Activated CD4-positive, alpha-beta T cell treated with anti-CD3 and anti-CD28 coated beads, Interleukin-2, amount 50 U/mL, for 24 hours (primary cell): ENCODE measurements around the gene CFAP70.
A peak's percentile ranks its signal among the peaks of the same experiment; 100 is the strongest.
"Not testable (repeated sequence)": the region's sequence is repeated elsewhere in the genome, so short reads cannot be mapped to it uniquely, and the experiment has no call there.

ENCODE experiments used
- DNase-seq, 2 donors: peaks; one replicate each; pipeline ENCODE4 v3.0.0-alpha.2; 2020; ENCODE audit warnings: low read depth in 1 of 2, low spot score in 1 of 2

CFAP70 gene

DNA sequence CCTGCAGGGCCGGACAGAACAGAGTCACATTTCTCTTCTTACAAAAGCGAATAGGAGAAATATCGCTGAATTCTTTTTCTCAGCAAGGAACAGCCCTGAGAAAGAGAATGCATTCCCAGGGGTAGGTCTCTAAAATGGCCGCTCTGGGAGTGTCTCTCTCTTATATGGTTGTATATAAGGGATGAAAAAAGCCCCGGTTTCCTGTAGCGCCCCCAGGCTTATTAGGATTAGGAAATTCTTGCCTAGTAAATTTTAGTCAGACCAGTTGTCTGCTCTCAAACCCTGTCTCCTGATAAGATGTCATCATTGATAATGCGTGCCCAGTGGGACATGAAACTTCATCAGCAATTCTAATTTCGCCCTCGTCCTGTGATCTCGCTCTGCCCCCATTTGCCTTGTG, 100.1 kb downstream of the CFAP70 start:
- not testable (repeated sequence) for DNase-seq

DNA sequence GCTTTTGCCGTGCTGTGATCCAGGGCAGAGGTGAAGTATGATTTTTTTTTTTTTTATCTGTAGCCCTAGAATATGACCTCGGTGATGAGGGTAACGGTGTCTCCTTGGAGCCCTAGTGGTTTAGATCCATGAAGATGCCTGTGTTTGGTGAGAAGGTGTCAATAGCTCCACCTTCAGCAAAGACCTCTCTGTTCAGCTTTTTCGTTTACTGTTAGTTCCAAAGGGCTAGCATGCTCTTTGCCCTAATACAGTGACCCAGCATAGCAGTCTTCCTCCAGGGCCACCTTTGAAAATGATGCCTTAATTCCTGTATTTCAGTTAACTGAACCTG, 105.5 kb downstream of the CFAP70 start:
- DNase-seq = no peak

- DNase-seq = peak; percentile 79 to 92
Observed at GRCh38 chr10:73252445-73253224, 106.0 kb downstream of the CFAP70 start, which contains the start of gene MRPS16. MRPS16 (minus strand) TSS chr10:73252644; CDS start chr10:73252482, 162 bp downstream.

DNA sequence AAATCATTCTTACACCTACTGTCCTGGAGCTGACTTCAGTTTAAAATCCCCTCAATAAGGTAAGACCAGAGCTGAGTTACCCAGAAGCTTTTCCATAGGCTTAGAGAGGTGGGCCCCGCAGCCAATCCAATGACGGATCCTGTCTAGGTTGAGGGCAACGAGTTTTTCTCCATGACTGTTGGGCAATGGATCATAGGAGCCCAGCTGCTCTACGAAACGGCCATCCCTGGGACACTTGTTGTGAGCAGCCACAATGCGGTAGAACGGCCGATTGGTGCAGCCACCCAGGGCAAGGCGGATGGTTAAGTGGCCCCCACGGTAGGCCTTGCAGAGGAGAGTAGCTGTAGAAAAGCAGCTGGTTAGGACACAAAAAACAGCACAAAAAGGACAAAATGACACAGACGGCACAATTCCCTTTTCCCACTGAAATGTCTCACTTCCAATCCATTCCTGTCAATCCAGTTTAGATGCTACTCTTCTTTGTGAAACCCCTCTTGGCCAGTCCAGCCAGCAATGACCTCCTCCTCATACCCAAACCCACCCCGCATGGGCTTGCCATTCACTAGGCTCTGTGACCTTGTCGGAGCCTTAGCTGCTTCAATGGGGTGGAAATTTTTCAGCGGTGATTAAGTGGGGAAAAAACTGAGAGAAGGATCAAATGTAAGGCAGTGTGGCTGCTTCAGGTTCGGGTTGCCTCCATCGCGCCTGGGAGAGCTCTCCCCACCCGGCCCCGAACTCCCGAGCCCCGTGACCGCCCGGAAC, 106.8 kb downstream of the CFAP70 start:
- no peak for DNase-seq

- DNase-seq = no peak
Observed at GRCh38 chr10:73248259-73248724, 110.4 kb downstream of the CFAP70 start.

GRCh38 chr10:73247509-73248258, 111.0 kb downstream of the CFAP70 start:
- DNase-seq = no peak

DNA sequence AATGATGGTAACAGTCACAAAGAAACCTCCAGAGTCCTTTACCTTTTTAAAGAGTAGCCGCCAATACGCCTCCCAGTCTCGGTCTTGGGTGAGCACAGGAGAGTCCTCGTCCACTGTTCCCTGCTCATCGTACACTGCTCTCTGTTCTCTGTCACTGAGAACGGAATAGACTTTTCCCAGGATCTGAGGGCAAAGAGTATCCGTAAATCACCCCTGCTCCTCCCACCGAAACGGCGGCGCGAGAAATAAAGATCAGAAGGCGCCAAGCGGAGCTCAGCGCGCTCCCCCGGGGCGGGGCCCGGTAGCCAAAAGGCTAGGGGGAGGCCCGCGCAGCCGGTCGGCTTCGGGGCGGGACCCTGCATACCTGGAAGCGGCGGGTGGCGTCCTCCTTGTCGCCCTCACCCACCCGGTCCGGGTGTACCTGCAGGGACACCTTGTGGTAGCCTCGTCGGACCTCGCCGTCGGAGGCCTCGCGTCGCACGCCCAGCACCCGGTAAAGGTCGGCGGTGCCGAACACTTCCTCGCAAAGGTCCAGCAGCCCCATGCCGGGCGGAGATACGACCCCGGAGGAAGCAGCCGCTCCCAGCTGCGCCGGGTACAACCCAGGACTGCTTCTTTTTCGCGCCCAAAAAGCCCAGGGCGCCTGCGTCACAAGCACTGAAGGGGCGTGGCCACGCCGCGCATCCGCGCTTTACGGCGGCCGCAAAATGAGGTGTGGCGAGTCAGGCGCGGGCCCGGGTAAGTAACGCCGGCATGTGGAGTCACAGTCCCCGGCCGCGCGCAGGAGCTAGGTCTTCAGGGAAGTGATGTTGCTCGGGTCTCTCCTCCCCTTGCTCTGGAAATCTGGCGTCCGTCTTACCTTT, 111.8 kb downstream of the CFAP70 start, which contains the start of gene DNAJC9:
Gene DNAJC9 (minus strand): TSS at position 610 of the 863 bp plus-strand sequence. CDS start 66 bp downstream, at position 544.
- DNase-seq = peak; percentile 96 to 97

GRCh38 chr10:73246322-73246645, 112.4 kb downstream of the CFAP70 start:
- DNase-seq = no peak

DNA sequence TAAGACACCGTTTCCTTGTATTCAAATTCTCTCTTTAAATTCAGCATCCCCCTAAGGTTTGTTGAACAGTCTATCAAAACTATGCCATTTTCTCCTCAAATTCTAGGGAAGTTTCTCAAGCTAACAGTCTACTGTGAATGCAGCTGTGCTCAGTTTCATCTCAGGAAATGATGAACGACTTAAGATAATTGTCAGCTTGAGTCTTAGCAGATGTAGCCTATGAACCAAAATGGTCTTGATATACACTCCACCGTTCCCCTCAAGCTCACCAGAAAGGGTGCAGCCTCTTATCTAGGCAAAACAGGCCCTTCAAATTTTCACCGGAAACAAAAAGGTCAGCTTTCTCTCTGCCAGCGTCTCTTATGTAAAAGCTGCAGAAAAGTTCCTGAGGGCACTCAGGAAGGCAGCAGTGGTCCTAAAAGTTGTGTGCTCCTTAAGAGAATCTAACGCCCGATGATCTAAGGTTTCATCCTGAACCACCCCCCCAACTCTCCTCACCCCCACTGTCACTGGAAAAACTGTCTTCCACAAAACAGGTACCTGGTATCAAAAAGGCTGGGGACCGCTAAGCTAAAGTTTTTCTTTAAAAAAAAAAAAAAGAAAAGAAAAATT, 113.7 kb downstream of the CFAP70 start:
- DNase-seq = no peak

GRCh38 chr10:73239908-73240307, 118.8 kb downstream of the CFAP70 start:
- no peak for DNase-seq

DNA sequence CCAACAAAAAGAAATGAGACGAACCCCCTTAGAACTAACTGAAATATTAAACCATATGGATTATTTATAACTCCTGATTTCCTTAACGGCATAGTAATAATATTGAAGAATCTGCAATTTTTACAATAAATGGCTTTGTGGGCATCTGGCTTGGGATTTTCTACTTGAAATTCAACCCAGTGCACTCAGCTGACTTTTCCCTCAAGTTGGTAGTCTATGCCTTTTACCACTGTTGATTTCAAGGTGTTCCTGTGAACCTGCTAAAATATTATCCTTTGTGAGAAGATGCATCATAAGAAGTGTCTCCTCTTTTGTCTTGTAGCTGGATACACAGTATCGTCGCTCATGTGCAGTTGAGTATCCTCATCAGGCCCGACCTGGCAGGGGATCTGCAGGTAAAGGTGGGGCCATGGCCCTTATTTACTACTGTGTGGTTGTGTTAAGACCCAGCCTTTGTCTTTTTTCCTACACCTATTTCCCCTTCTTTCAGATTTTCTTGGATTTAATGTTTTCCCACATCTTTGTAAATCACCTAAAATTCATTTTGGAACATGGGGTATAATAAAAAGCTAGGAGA, 119.6 kb downstream of the CFAP70 start:
- DNase-seq = no peak

DNA sequence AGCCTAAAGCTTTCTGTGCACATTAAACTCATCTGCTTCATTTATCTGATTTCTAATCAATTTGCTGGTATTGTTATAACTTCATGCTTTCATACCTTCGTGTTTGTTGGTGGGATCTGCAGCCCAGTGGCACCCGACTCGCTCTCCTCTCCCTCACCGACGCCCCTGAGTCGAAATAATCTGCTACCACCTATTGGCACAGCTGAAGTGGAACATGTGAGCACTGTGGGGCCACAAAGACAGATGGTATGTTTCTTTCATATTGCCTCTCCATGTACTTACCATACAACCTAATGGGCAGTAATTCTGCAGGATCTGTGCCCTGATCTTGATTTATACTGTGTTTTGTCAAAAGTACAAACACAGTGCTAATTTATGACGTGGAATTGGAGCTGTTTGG, 124.0 kb downstream of the CFAP70 start:
- no peak for DNase-seq

GRCh38 chr10:73233883-73234282, 124.8 kb downstream of the CFAP70 start:
- no peak for DNase-seq

DNA sequence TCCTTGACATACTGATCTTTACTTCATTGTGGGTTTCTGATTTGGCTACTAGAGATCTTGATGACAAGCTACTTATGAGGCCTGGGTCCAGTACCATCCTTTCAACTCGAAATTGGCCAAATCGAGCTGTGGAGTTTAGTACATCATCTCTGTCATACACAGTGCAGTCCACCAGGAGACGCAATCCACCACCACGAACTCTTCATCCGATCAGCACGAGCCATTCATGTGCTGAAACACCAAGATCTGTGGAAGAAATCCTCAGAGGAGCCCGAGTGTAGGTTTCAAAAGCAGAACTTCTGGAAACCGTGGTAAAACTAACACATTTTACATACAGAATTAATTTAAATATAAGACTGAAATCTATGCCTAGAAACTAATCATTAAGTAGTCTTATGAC, 125.8 kb downstream of the CFAP70 start:
- DNase-seq = no peak

- DNase-seq = no peak
Observed at GRCh38 chr10:73229567-73229966, 129.1 kb downstream of the CFAP70 start.

DNA sequence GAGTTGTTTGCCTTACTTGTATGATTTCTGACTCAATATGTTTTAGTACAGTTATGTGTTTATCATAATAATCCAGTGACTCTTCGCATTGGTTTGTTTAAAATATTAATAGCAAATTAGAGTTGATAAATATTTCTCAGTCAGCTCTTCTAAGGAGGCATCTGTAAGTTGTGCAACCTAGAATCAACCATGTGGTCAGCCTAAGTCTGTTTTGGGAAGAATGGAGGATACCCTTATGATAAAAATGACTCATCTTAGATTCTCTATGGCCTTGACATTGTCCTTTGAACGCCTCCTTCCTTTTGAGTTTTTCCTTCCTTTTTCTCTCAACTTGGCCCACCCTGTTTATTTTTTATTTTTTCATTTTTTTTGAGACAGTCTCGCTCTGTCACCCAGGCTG, 130.4 kb downstream of the CFAP70 start:
- no peak for DNase-seq

DNA sequence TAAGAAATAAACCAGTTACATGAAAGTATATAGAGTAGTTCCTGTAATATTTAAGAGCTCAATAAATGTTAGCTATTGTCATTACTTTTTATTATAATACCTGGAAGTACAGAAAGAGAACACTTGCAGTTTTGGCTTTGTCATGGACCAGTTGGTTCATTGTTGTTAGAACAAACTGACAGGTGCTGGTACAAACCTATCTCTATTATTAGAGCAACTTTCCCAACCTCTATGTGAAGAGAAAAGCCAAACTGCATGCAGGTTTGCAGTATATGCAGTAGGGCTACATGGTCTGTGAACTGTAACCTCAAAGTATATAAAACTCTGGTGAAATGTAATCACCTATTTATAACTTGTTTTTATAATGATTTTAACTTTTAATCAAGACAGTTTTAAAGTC, 132.0 kb downstream of the CFAP70 start:
- no peak for DNase-seq

- DNase-seq = no peak
Observed at GRCh38 chr10:73225518-73225917, 133.1 kb downstream of the CFAP70 start.

DNA sequence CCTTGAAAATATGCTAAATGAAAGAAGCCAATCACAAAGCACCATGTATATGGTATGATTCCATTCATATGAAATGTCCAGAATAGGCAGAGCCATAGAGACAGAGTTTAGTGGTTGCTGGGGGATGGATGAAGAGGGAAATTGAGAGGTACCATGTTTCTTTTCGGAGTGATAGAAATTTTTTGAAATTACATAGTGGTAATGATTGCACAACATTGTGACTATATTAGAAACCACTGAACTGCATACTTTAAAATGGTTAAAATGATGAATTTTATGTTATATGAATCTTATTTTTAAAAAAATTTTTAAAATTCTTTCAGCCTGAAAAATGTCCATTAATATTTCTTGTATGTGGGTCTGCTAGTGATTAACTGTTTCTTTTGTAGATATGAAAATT, 137.7 kb downstream of the CFAP70 start:
- no peak for DNase-seq

GRCh38 chr10:73219384-73219783, 139.3 kb downstream of the CFAP70 start:
- DNase-seq = no peak
